HL-60/S4 treated with retinoic acid at 250 ng/mL for 4 days and 3 days (cell line): ENCODE results near the gene SPECC1L.

Experiments used
- in situ Hi-C: fragments of 300-500 bp; cut with MboI; formaldehyde crosslinking; loops from 2 replicates; pipeline ENCODE4 v1.7.0; 2022; ENCODE audit warnings: low sequenced_read_pairs

Gene SPECC1L

DNA sequence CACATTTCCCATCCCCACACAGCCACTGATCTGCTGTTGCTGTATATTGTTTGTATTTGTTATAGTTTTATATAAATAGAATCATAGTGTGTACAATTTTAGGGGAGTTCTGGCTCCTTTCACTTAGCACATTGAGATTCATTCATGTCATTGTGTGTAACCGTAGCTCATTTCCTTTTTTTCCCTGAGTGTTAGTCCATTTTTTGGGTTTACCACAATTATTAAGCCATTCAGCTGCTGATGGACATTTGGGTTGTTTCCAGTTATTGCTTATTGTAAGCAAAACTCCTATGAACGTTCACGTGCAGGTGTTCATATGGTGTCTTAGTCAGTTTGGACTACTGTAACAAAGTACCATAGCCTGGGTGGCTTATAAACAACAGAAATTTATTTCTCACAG is 123.2 kb downstream of the SPECC1L start:
- in situ Hi-C loops, result no loop called here

DNA sequence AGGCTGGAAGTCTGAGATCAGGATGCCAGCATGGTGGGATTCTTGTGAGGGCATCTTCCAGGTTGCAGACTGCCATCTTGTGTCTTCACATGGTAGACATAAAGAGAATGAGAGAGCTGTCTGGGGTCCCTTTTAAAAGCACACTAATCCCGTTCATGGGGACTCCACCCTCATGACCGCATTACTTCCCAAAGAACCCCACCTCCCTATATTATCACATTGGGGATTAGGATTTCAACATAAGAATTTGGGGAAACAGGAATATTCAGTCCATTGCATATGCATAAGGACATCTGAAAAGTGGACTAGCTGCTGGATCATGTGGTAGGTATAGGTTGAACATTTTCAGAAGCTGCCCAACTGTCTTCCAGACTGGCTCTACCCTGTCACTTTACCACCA is 123.6 kb downstream of the SPECC1L start:
- in situ Hi-C loops, result no loop called here

DNA sequence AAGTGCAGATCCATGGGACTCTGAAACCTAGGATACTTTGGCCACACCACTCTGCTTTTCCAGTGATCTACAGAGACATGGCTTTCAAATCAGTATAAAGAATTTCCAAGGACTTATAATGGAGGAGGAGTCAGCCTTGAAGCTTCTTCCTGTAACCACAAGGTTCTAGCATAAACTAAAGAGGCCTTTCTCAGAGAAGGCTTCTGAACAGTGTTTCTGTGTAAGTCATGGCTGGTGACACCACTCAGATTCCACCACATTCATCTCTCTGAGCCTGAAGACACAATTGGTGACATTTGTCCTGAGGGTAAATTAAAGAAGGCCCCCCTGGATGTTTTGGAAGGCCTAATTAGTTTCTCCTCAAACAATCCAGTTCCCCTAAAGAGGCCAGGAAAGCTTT is 127.8 kb downstream of the SPECC1L start:
- in situ Hi-C loops, result no loop called here

DNA sequence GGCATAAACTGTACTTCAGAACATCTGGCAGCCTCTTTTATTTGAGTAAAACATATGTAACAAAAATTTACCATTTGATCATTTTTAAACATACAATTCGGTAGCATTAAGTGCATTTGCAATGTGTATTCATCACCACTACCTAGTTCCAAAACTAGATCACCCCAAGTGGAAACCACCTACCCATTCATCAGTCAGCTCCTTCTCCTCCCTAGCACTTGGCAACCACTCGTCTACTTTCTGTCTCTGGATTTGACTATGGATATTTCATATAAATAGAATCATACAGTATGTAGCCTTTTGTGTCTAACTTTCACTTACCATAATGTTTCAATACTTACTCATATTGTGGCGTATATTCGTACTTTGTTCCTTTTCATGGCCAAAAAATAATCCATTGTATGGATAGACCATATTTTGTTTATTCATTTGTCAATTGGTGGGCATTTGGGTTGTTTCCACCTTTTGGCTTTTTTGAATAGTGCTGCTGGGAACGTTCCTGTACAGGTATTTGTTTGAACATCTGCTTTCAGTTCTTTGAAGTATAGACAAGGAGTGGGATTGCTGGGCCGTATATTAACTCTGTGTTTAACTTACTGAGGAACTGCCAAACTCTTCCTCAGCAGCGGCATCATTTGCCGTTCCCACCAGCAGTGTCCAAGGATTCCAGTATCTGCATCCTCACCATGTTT is 129.5 kb downstream of the SPECC1L start:
- in situ Hi-C loops, result no loop called here

DNA sequence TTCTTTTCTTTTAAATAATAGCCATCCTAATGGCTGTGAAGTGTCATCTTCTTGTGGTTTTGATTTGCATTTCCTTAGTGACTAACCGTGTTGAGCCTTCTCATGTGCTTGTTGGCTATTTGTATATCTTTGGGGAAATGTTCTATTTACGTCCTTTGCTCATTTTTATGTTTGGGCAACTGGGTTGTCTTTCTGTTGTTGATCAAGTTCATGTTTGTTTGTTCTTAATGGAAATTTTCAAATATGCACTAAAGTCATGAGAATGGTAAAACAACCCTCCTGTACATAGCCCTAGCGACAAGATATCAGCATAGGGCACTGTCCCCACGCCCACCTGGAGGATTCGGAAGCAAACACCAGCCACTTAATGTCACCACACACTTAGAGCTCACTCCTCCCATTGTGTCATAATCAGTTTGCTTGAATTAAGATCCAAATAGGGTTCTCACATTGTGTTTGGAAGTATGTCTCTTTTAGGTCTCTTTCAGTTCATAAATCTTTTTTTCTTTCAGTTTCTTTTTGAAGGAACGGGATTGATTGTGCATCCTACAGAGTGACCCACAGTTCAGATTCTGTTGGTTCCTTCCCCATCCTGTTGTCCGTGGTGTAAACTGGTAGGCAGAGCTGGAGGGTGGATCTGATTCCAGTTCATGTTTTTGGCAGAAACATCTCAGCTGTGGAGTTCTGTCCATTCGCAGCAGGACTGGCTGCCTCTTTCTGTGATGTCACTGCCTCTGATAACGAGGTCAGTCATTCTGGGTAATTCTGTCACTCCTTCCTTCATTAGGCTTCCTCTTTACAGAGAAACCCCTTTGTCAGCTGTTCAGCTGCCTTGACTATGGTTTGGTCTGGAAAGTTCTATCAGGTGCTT is 130.3 kb downstream of the SPECC1L start:
- in situ Hi-C loops, result no loop called here

DNA sequence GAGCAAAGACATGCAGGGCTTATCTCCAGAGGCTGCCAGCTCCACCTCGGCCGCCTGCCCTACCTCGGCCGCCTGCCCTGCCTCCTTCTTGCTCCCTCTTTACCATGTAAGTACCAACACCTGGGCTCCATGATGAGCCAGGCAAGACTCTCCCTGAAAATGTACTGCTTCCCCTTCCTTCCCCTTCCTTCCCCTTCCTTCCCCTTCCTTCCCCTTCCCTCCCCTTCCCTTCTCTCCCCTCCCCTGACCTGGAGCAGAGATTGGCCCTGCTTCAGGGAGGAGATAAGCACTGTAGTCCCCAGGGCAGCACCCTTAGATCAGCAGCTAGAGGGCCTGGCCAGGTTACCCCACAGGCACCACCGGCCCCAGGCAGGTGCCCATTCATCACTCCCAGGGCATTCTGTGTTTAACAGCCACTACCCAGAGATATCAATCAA is 131.3 kb downstream of the SPECC1L start:
- in situ Hi-C loops, result no loop called here

DNA sequence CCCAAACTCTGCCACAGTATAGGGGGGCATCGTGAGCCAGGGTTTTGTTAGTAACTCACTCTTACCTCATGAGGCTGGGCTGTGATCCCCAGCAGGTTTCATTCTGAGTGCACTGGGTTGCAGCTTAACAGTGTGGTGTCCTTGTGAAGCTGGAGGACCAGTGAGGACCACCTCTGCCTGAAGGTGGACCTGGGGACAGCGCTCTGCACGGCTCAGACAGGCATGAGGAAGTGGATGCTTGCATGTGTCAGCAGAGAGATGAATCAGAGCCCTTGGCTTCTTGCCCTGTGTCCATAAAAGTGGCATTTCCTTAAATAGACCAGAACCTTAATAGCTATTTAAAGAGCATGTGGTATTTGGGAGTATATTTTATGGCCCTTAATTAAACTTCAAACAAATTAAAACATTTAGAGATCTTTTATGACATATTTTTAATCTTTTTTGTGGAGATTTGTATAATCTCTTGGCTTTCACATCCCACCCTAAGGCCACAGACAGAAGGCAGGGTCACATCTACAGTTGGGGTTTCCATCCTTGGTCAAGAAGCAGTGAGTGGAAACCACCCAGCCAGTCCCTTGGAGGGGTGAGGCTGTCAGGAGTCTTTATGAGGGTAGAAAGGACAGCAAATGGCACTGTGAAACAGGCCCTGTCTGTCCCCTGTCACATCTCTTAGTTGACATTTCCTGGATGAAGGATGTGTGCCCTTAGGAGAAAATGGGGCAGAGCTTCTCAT is 132.0 kb downstream of the SPECC1L start:
- in situ Hi-C loops, result no loop called here

DNA sequence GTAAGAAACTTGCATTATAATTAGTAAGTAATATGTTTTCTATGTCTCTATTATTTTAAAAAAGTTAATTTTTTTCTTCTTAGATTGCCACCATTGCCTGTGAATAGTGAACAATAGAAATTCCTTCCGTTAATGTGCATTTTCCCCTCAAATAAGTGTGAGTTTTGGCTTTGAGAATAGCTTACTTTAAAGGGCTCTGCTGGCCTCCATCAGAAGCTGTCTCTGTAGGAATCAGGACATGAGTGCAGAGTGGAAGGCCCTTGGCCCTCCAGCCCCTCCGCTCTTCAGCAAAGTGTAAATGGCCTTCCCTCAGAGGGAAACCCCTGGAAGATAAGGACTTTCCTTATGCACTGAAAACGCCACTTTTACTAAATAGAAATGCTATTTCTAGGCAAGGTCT is 132.7 kb downstream of the SPECC1L start:
- in situ Hi-C loops, result no loop called here

DNA sequence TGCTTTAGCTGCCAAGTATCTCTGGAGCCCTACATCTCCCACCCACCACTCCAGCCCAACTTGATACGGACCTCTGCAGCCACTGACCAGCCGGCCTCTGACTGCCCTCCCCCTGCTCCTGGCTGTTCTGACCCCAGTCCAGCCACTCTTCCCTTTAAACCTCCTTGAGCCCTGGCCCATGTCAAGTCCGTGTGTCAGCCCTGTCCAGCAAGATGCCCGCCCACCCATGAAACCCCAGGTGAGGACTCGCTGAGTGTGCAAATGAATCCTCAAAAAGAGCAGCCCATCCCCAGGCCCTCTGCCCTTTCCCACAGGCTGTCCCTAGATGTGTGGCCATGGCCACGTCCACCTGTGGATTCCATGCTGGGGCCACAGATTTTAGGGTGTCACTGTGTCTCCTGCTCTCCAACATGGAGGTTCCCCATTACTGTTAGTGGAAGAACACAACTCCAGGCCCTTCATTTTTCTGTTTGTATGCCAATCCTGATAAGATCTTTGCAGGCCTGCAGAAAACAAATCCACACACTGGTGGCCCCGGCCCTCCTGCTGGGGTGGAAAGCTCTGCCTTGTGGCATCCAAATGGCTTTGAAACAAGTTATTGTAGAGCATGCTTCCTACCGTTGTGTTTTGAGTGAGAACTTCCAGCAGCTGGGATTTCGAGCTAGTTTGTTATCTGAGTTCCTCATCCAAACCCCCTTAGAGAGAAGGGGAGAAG is 134.1 kb downstream of the SPECC1L start:
- in situ Hi-C loops, result no loop called here

DNA sequence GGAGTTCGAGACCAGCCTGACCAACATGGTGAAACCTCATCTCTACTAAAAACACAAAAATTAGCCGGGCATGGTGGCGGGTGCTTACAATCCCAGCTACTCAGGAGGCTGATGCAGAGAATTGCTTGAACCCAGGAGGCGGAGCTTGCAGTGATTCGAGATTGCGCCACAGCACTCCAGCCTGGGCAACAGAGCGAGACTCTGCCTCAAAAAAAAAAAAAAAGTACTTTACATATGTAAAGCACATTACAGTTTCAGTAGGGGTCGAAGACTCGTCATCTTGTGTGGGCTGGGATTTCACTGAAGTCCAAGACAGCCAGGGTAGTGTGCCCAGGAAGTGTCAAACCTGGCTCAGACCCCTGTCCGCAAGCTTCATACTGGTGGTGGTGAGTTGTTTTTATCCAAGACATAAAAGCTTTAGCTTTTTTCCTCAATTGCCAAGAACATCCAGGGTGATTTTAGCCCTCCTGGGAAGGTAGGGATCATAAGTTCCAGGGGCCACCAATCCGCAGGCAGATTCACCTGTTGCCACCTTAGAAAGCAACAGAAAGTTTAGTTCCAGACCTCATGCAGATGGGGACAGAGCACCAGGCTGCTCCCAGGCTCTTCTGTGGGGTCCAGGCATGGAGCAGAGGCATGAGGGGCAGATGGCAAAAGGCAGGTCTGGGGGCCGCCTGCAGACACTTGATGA is 135.1 kb downstream of the SPECC1L start:
- in situ Hi-C loops, result no loop called here

DNA sequence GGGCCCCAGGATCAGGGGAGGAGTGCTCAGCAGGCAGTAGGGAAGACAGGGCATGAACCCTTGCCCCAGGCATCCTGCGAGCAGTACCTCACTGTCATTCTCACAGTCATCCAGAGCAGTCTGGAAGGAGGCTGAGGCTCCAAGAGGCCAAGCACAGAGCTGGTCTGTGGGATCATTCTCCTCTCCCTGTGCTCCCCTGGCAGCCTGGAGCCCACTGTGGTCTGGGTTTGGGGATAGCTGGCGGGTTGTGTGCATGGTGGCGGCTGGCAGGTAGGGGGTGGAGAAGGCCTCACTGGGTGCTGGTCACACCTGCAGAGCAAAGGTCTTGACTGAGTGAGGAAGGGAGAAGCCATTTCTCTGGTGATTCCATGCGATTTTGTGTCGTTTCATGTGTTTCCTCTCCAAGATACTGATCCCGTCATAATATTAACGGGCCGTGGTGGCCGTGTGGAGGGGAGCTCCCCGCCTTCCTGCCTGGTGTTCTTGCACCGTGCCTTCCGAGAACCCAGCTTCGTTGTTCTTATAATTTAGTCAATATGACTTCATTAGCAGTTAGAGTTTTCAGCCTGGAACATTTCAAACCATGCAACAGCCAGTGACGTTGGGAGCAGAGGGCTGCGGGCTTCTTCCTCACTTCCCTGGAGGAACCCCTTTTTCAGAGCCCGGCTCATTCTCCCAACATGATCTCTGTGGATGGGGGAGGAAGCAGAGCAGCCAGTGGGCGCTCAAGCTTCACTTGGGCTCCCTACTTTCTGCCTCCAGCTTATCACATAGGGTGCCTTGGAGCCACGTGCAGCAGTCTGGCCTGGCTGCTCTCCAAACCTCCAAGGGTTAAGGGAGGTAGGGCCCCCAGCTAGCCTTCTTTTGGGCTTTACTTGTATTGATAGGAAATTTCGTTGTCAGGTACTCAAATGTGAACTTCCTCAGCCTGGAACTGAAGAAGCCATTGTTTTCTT is 136.0 kb downstream of the SPECC1L start:
- in situ Hi-C loops, result no loop called here

DNA sequence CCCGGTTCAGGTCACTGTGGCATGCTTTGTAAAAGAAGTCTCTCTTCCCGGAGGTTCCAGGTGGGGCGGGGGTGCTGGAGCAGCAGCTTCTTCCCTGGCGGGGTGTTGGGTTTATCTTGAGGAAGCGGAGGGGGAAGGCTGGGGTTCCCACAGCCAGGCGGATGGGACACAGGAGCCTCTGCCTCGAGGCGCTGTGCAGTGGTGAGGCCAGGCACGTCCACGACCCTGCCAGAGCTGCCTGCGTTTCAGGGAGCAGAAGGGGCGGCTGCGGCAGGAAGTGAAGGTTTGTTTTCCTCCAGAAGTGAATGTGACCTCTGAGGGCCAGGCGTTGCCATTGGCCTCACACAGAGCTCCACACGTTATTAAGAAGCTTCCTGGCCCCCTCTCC is 136.6 kb downstream of the SPECC1L start:
- in situ Hi-C loops, result no loop called here

DNA sequence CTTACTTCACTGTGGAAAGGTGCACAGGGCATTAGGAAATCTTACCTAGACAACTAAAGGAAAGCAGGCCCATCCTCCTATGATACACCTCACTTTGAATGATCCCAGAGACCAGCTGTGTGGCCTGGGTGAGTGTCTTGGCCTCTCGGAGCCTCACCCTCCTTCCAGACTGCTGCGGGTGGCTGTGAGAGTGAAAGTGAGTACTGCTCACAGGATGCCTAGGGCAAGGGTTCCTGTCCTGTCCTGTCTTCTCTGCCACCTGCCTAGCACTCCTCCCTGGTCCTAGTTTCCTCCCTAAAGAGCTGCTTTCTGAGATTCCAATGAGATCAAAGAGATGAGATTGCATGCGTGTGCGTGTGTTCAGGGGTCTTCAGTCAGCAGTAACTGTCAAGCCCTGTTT is 137.3 kb downstream of the SPECC1L start:
- in situ Hi-C loops, result no loop called here

DNA sequence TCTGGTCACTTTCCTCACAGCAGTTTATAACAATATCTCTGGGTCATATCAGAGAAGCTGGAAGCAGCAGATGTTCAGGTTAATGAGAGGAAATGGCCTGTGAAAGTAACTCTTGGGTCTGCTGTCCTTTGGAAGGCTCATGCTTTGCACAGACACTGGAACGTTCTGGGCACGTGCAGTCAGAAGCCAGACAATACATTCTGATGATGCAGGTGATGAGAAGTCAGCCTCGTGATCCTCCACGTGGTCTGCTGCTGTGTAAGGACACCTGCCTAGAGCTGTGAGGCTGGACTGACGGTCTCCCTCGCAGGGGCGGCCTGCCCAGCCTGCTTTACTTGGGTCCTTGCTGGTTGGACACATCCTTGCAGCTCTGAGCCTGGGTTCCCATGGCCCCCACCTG is 138.0 kb downstream of the SPECC1L start:
- in situ Hi-C loops, result no loop called here

DNA sequence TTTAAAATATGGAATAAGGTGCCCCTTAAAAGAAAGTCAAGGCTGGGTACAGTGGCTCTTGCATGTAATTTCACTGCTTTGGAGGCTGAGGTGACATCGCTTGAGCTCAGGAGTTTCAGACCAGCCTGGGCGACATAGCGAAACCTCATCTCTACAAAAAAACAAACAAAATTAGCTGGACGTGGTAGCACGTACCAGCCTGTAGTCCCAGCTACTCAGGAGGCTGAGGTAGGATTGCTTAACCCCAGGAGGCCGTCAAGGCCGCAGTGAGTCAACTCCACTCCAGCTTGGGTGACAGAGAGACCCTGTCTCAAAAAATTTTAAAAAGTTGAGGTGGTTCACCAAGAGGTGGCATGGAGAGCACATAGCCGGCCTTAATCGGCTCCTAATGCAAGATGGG is 139.1 kb downstream of the SPECC1L start:
- in situ Hi-C loops, result loop anchor here (10.0 kb wide), 1 partner anchor 115 kb away; no protein-coding TSS in a partner anchor

DNA sequence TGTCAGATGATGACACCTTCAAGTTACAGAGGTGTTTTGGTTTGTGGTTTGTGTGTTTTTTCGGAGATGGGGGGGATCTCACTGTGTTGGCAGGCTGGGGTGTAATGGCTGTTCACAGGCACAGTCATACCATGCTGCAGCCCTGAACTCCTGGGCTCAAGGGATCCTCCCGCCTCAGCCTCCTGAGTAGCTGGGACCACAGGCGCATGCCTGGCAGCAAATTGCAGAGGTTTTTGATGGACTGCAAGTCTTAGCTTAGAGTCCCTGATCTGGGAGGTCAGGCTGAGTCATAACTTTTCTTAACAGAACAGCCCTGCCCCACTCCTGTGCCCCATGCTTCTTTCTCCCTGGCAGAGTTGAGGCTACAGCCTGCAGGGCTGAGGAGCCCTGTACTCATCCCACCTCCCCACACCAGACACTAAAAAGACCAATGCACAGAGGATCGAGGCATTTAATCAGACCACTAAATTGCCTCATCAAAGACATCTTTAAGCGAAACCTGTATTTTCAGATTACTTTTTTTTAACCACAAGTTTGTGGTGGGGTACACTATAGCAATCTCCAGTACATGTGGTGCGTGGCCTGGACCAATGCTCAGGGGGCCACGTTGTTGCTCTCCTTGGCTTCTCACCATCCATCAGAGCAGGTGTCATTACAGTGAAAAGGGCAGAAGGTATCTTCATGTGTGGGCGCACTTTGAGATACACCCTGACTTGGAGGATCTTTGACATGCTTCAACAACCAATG is 139.7 kb downstream of the SPECC1L start:
- in situ Hi-C loops, result loop anchor here (10.0 kb wide), 1 partner anchor 115 kb away; no protein-coding TSS in a partner anchor

DNA sequence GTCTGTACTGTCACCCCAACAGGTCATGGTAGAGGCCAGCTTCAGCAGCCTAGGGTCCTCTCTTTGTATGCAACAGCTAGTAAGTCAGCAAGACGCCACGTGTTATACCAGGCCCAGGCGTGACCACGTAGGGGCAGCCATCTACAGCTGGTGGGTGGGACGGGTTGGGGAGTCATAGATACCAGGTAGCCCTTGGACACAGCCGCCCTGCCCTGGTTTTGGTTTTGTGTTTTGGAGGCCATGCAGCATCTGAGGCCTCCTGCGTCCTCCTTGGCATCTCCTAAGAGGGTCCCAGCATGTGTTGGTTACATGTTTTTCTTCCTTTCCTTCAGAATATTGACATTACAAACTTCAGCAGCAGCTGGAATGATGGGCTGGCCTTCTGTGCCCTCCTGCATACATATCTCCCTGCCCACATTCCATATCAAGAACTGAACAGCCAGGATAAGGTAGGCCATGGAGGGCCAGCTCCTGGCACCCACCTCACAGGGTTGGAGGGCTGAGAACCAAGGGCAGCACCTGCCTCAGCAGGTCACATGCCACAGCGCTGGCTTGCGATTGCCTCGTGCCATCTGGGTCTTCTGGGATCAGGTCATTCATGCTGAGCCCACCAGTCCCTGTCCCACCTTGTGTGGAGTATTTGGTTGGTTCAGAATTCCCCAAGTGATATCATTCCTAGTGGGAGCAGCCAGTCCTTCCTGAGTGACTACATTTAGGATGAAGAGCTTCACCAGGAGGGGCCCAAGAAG is 140.8 kb downstream of the SPECC1L start:
- in situ Hi-C loops, result loop anchor here (10.0 kb wide), 1 partner anchor 113 kb away; no protein-coding TSS in a partner anchor

DNA sequence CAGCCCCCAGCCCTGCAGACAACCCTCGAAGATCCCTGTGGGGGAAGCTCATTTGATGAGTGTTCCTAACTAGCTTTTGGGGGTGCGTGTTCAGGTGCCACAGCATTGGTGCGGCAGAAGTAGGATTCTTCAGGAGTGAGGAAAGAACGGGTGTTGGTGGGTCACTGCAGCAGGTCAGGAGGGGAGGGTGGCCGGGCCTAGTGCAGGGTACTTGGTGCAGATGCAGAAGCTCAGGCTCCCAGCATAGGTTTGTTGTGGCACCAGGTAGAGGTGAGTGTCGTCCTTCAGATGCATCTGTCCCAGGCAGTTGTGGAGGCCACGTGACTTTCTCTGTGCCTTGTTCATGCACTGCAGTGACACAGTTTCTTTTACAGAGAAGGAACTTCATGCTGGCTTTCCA is 141.6 kb downstream of the SPECC1L start:
- in situ Hi-C loops, result loop anchor here (10.0 kb wide), 1 partner anchor 113 kb away; no protein-coding TSS in a partner anchor
